HepG2 (cell line): ENCODE measurements around the gene ZNF629. TPM values are rescaled to one million over a fixed set of nuclear protein-coding genes. Genes with fewer than 3 reads are reported as not detected.
A peak's percentile ranks its signal among the peaks of the same experiment; 100 is the strongest.

Source experiments
- ARHGAP35 ChIP-seq: sonication (generic); formaldehyde crosslinking; IDR thresholded peaks from 2 replicates; pipeline ENCODE4 v1.9.0; 2022; ENCODE audit warnings: mild to moderate bottlenecking, inconsistent platforms, moderate library complexity, missing genetic modification reagents, borderline replicate concordance
- BATF2 ChIP-seq: sonication (generic); formaldehyde crosslinking; IDR thresholded peaks from 2 replicates; pipeline ENCODE4 v1.8.0; 2022; ENCODE audit warnings: mild to moderate bottlenecking, missing genetic modification reagents, moderate library complexity
- CCDC6 ChIP-seq: sonication (generic); formaldehyde crosslinking; IDR thresholded peaks from 2 replicates; pipeline ENCODE4 v1.8.1; 2022; ENCODE audit warnings: mild to moderate bottlenecking, missing genetic modification reagents, moderate library complexity
- CREB3 ChIP-seq: sonication (generic); formaldehyde crosslinking; IDR thresholded peaks from 2 replicates; pipeline ENCODE4 v1.5.0; 2020; ENCODE audit warnings: missing genetic modification reagents
- CSRNP2 ChIP-seq: sonication (generic); formaldehyde crosslinking; conservative IDR thresholded peaks from 2 replicates; pipeline ENCODE4 v1.8.0; 2022; ENCODE audit warnings: low read depth, missing genetic modification reagents
- HMGA1 ChIP-seq: sonication (generic); formaldehyde crosslinking; conservative IDR thresholded peaks from 2 replicates; pipeline ENCODE4 v1.4.0; 2020; ENCODE audit warnings: missing genetic modification reagents
- KDM3A ChIP-seq: IDR thresholded peaks from 2 replicates; pipeline ENCODE4 v1.6.1; 2018; ENCODE audit warnings: low read depth, missing compliant biosample characterization
- NCOA1 ChIP-seq: sonication (generic); formaldehyde crosslinking; IDR thresholded peaks from 2 replicates; pipeline ENCODE4 v1.9.0; 2021; ENCODE audit warnings: missing genetic modification reagents
- NFIC ChIP-seq: IDR thresholded peaks from 2 replicates; pipeline ENCODE4 v1.6.1; 2012; ENCODE audit warnings: mild to moderate bottlenecking, low read length, inconsistent platforms
- ONECUT2 ChIP-seq: sonication (generic); formaldehyde crosslinking; IDR thresholded peaks from 2 replicates; pipeline ENCODE4 v1.4.0; 2020; ENCODE audit warnings: missing genetic modification reagents
- PPARG ChIP-seq: conservative IDR thresholded peaks from 2 replicates; pipeline ENCODE4 v1.6.1; 2016; ENCODE audit warnings: missing biosample characterization, missing genetic modification reagents
- SCMH1 ChIP-seq: sonication (generic); formaldehyde crosslinking; IDR thresholded peaks from 2 replicates; pipeline ENCODE4 v1.9.0; 2021; ENCODE audit warnings: missing genetic modification reagents, mild to moderate bottlenecking, borderline replicate concordance
- SIN3B ChIP-seq: fragments of 150-350 bp; IDR thresholded peaks from 2 replicates; pipeline ENCODE4 v1.6.1; 2014; ENCODE audit warnings: low read length
- SMYD3 ChIP-seq: sonication (generic); formaldehyde crosslinking; IDR thresholded peaks from 2 replicates; pipeline ENCODE4 v1.8.1; 2023; ENCODE audit warnings: mild to moderate bottlenecking, missing genetic modification reagents
- SRY ChIP-seq: sonication (generic); formaldehyde crosslinking; IDR thresholded peaks from 2 replicates; pipeline ENCODE4 v1.8.0; 2022; ENCODE audit warnings: mild to moderate bottlenecking, missing genetic modification reagents
- ZMAT3 ChIP-seq: sonication (generic); formaldehyde crosslinking; conservative IDR thresholded peaks from 2 replicates; pipeline ENCODE4 v1.7.0; 2021; ENCODE audit warnings: missing genetic modification reagents
- ZNF280B ChIP-seq: sonication (generic); formaldehyde crosslinking; IDR thresholded peaks from 2 replicates; pipeline ENCODE4 v1.5.0; 2020; ENCODE audit warnings: missing genetic modification reagents, mild to moderate bottlenecking, borderline replicate concordance
- ZNF326 ChIP-seq: sonication (generic); formaldehyde crosslinking; IDR thresholded peaks from 2 replicates; pipeline ENCODE4 v1.4.0; 2020; ENCODE audit warnings: missing genetic modification reagents, borderline replicate concordance
- ZNF33A ChIP-seq: sonication (generic); formaldehyde crosslinking; IDR thresholded peaks from 2 replicates; pipeline ENCODE4 v1.5.1; 2020; ENCODE audit warnings: missing genetic modification reagents, mild to moderate bottlenecking, moderate library complexity, borderline replicate concordance
- ZNF563 ChIP-seq: sonication (generic); formaldehyde crosslinking; IDR thresholded peaks from 2 replicates; pipeline ENCODE4 v1.8.0; 2022; ENCODE audit warnings: mild to moderate bottlenecking, moderate library complexity, missing genetic modification reagents
- ZNF770 ChIP-seq: sonication (generic); formaldehyde crosslinking; IDR thresholded peaks from 2 replicates; pipeline ENCODE4 v1.5.0; 2020; ENCODE audit warnings: mild to moderate bottlenecking, missing genetic modification reagents
- ZNF788 ChIP-seq: sonication (generic); formaldehyde crosslinking; IDR thresholded peaks from 2 replicates; pipeline ENCODE4 v1.5.0; 2020; ENCODE audit warnings: mild to moderate bottlenecking, missing genetic modification reagents, borderline replicate concordance
- ZNF879 ChIP-seq: sonication (generic); formaldehyde crosslinking; IDR thresholded peaks from 2 replicates; pipeline ENCODE4 v1.8.1; 2023; ENCODE audit warnings: missing genetic modification reagents
- polyA plus RNA-seq, 8 experiments: library from polyadenylated mRNA; depleted of rRNA in 3 of 8; stranded (reverse) in 7 of 8; unstranded in 1 of 8; fragments of >200 nt; fragmentation: Illumina TruSeq in 4 of 8; extraction: Trizol in 4 of 8; gene quantifications; 2 replicates each; pipeline versions ENCODE4 v1.2.1 to v1.2.3, GENCODE V29; 2011 to 2016; ENCODE audit warnings: low read depth in 4 of 8, missing spikeins in 1 of 8, mixed read lengths in 1 of 8; ENCODE audit not compliant: insufficient read depth in 1 of 8
- total RNA-seq, 5 experiments: library from RNA; depleted of rRNA; stranded (reverse); fragments of >200 nt; fragmentation: Illumina TruSeq; extraction: Trizol; gene quantifications; 2 replicates each; pipeline ENCODE4 v1.2.3, GENCODE V29; 2016; ENCODE audit warnings: low read depth in 1 of 5

The ZNF629 gene
- total and polyA plus RNA-seq, 2 of the 13 experiments (the other 11 are each of a cell fraction or from before 2014, with no cell fraction given): 6.1 to 16.5 TPM

- TF ChIP-seq ONECUT2 (CRISPR knock-in tag) (no peak), ZNF770 (CRISPR knock-in tag) (peak; percentile 90), ZNF326 (CRISPR knock-in tag) (no peak), ARHGAP35 (CRISPR knock-in tag) (peak; percentile 90), SRY (CRISPR knock-in tag) (peak; percentile 51), ZNF879 (CRISPR knock-in tag) (peak; percentile 41; the same call in 1 of the 2 replicates), PPARG (CRISPR knock-in tag) (peak; percentile 55), CREB3 (CRISPR knock-in tag) (no peak; the same call in 1 of the 2 replicates), HMGA1 (CRISPR knock-in tag) (no peak), ZNF788 (CRISPR knock-in tag) (peak; percentile 96; the same call in 1 of the 2 replicates), CSRNP2 (CRISPR knock-in tag) (0 out of 2 replicates have a peak, but pooled peaks have one; percentile 65), ZNF33A (CRISPR knock-in tag) (no peak; the same call in 1 of the 2 replicates), NFIC (no peak), SIN3B (peak; percentile 80), SCMH1 (CRISPR knock-in tag) (no peak), CCDC6 (no peak; the same call in none of the 2 replicates), SMYD3 (CRISPR knock-in tag) (no peak; the same call in 1 of the 2 replicates), ZNF280B (CRISPR knock-in tag) (peak; percentile 96; the same call in 1 of the 2 replicates), BATF2 (CRISPR knock-in tag) (no peak), ZMAT3 (CRISPR knock-in tag) (peak; percentile 90; the same call in 1 of the 2 replicates), ZNF563 (CRISPR knock-in tag) (peak; percentile 95), NCOA1 (CRISPR knock-in tag) (peak; percentile 86; the same call in 1 of the 2 replicates), KDM3A (peak; percentile 99)
These were observed 18.6 kb upstream of the ZNF629 start (continued) for GRCh38 chr16:30805370-30806169.
